ENCODE results near the gene NOVA1. TPM values are rescaled to one million over a fixed set of nuclear protein-coding genes. Genes with fewer than 3 reads are reported as not detected.
"Not testable (repeated sequence)": the region's sequence is repeated elsewhere in the genome, so short reads cannot be mapped to it uniquely, and the experiment has no call there.

NOVA1 gene, protein sequence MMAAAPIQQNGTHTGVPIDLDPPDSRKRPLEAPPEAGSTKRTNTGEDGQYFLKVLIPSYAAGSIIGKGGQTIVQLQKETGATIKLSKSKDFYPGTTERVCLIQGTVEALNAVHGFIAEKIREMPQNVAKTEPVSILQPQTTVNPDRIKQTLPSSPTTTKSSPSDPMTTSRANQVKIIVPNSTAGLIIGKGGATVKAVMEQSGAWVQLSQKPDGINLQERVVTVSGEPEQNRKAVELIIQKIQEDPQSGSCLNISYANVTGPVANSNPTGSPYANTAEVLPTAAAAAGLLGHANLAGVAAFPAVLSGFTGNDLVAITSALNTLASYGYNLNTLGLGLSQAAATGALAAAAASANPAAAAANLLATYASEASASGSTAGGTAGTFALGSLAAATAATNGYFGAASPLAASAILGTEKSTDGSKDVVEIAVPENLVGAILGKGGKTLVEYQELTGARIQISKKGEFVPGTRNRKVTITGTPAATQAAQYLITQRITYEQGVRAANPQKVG
- 13.2 TPM for polyA plus RNA-seq (ENCODE audit: insufficient read length)

GRCh38 chr14:26597589-26598080 lies at the start of gene NOVA1:
Gene NOVA1, minus strand, starts transcription at chr14:26598033. Its CDS starts 597 bp downstream, at chr14:26597436.
- no peak for DNase-seq (ENCODE audit: low read depth)

GRCh38 chr14:26645057-26645456 lies 47.2 kb upstream of the NOVA1 start:
- DNase-seq (ENCODE audit: low read depth): not testable (repeated sequence)

GRCh38 chr14:26636561-26636960 lies 38.7 kb upstream of the NOVA1 start:
- DNase-seq (ENCODE audit: low read depth): no peak

DNA sequence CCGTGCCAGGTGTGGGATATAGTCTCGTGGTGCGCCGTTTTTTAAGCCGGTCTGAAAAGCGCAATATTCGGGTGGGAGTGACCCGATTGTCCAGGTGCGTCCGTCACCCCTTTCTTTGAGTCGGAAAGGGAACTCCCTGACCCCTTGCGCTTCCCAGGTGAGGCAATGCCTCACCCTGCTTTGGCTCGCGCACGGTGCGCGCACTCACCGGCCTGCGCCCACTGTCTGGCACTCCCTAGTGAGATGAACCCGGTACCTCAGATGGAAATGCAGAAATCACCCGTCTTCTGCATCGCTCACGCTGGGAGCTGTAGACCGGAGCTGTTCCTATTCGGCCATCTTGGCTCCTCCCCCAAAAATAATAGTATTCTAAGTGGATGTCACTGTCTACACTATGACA lies 37.1 kb upstream of the NOVA1 start:
- not testable (repeated sequence) for DNase-seq (ENCODE audit: low read depth)

GRCh38 chr14:26626256-26626655 lies 28.4 kb upstream of the NOVA1 start:
- no peak for DNase-seq (ENCODE audit: low read depth)

DNA sequence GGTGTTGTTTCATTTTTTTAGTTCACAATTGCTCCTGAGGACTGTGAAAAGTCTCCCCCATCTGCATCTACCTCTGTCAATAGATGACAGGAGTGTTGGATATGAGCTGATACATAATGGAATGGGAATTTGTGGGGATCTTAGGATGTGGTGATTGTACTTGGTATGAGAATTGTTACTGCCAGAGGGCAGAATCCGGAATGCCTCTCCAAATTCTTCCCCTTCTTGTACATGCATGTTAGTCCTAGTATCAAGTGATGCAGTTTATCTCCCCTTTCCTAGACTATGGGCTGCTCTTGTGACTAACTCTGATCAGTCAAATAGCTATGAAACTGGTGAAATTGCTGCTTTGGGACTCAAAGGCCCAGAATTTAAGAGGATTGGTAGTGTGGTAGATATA lies 24.8 kb upstream of the NOVA1 start:
- DNase-seq (ENCODE audit: low read depth): no peak

- no peak for DNase-seq (ENCODE audit: low read depth)
Measured at GRCh38 chr14:26621807-26622560, 24.2 kb upstream of the NOVA1 start.

DNA sequence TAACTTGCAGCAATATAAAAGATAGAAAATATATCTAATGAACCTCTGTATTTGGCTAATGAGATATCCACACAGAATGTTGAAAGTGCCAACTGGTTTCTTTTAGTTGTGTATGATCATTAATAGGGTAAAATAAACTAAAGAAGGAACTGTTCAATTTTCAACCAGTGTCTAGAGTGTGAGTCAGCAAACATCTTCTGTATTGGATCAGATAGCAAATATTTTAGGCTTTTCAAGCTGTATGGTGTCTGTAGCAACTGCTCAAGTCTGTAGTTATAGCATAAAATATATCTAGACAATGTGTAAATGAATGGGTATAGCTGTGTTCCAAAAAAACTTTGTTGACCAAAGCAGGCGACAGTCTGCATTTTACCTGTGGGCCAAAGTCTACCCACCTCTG lies 23.5 kb upstream of the NOVA1 start:
- no peak for DNase-seq (ENCODE audit: low read depth)

GRCh38 chr14:26611259-26611658 lies 13.4 kb upstream of the NOVA1 start:
- no peak for DNase-seq (ENCODE audit: low read depth)

DNA sequence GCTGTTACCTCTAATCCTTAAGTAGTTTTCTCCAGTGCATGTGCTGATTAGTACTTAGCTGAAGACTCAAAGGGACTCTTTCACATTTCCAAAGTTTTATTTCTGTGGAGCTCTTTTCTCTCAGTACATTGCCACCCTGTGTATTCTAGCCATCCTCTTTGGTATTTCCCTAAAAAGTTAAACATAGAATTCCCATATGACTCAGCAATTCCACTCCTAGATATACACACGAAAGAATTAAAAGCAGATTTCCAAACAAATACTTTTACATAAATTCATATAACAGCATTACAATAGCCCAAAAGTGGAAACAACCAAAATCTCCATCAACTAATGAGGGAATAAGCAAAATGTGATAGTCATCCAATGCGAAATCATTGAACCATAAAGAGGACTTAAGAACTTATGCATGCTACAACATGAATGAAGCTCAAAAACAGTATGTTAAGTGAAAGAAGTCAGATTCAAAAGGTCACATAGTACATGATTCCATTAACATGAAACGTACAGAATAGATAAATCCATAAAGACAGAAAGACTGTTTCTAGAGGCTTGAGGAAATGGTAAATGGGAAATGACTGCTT lies 9.0 kb upstream of the NOVA1 start:
- DNase-seq (ENCODE audit: low read depth): no peak

GRCh38 chr14:26605602-26606001 lies 7.8 kb upstream of the NOVA1 start:
- no peak for DNase-seq (ENCODE audit: low read depth)

DNA sequence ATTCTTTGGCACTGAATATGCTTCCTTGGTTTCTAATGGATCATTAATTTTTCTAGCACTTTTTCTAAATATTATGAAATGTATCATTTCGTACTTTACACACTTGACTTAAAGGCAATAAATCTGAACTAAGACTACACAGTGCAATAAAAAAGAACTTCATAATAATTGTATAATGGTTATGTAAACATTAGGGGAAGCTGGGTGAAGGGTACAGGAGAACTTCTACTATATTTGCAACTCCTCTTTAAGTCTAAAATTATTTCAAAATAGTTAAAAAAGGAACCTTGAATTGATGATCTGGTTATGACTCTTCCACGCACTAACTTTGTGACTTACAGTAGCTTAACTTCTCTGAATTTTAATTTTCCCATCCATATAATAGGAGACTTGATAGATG lies 5.1 kb upstream of the NOVA1 start:
- DNase-seq (ENCODE audit: low read depth): no peak

DNA sequence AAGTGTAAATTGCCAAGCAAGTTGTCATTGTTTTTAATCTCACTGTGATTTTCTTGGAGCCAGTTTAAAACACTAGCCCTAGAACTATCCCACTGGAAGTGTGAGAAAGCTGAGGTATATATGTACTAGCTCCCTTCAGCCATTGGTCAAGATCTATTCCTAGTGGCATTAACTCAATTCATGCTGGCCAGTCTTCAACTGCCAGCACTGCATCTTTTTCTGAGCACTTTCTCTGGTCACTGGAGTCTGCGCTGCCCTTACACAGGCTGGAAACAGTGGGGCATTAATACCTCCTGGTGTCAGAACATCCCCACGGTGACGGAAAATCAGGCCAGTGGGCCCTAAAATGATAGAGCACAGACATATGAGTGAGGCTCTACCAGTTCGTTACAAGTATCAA lies 4.0 kb upstream of the NOVA1 start:
- DNase-seq (ENCODE audit: low read depth): no peak

DNA sequence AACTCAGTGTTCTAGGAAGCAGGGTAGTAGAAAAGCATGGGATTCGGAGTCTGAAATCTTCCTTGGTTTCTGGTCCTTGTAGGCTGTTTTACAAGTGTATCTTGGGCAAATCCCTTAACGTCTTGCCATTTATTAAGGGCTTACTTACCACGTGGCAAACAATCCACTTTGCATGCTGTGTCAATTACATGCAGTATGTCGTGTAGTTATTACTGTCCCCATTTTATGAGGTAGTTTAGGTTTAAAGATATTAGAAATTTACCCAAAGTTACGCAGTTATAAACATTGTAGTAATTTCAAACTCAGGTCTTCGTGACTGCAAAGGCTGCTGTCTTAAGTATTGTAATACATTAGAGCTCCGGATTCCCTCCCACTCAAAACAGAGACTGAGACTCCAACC lies 1.5 kb upstream of the NOVA1 start:
- no peak for DNase-seq (ENCODE audit: low read depth)

GRCh38 chr14:26598672-26599131 lies 869 bp upstream of the NOVA1 start:
- no peak for DNase-seq (ENCODE audit: low read depth)

GRCh38 chr14:26598081-26598671 lies 343 bp upstream of the NOVA1 start:
- peak; percentile 91 for DNase-seq (ENCODE audit: low read depth)

GRCh38 chr14:26597071-26597588 lies 703 bp downstream of the NOVA1 start:
- no peak for DNase-seq (ENCODE audit: low read depth)

DNA sequence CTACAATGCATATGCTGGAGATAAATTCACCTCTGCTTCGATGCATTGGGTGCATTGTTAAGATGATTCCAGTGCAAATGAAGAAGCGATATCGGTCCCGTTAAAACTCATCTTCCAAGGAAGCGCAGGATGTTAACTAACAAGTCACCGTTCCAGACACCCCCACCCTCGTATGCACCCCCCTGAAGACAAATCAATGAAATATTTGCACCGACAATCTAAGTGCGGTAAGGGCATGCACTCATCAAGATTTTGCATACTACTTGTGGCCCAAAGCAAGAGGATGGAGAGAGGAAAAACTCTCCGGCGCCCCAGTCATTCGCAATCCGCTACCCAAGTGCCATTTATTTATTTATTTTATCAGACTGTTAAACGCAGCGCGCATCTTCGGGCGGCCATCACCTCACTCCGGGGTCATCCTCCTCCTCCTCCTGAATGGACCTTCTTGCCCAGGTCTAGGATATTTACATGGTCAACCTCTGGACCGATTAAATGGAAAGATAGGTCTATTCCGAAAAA lies 1.2 kb downstream of the NOVA1 start:
- DNase-seq (ENCODE audit: low read depth): no peak

DNA sequence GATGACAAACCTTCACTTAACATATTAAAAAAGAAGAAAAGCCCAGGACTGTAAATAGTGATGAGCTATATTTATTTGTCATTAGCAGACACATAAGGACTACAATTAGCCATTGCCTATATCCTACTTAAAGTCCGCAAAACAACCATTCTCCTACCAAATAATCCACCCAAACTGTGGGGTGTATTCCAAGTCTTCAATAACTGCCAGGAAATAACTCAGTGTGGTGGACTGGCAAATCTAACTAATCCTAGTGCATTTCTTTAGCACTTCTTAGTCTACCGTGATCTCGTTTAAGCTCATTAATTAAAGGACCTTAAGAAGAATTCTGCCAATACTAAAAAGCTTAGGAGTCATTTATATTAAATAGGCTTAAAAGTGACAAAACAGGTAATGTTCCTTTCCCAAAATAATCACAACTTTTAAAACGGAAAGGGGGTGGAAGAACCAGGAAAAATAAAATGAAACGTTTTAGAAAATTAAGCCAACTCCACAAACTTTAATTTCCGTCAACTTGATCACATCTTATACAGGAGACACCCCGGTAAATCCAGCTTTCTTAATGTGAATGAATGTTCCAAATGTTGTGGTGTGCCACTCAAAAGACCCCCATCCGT lies 1.8 kb downstream of the NOVA1 start:
- DNase-seq (ENCODE audit: low read depth): no peak

- no peak for DNase-seq (ENCODE audit: low read depth)
Measured at GRCh38 chr14:26594756-26595545, 2.9 kb downstream of the NOVA1 start.
